SU-DHL-6 (cell line): ENCODE results near the gene CDH22.

Experiments
- EZH2phosphoT487 ChIP-seq: fragments of 200-600 bp; sonication (generic), shearing (Covaris generic); conservative IDR thresholded peaks from 2 replicates; pipeline ENCODE4 v1.6.1; 2018; ENCODE audit warnings: mild to moderate bottlenecking, antibody characterized with exemption, low read length, moderate library complexity, mixed read lengths
- TF ChIP-seq, protein P1 (sequence below): fragments of 200-600 bp; sonication (generic); IDR thresholded peaks from one replicate; pipeline ENCODE4 v1.5.1; 2017; ENCODE audit warnings: antibody characterized with exemption, mild to moderate bottlenecking, low read length, moderate library complexity; ENCODE audit not compliant: insufficient read depth, poor library complexity, severe bottlenecking

DNA sequence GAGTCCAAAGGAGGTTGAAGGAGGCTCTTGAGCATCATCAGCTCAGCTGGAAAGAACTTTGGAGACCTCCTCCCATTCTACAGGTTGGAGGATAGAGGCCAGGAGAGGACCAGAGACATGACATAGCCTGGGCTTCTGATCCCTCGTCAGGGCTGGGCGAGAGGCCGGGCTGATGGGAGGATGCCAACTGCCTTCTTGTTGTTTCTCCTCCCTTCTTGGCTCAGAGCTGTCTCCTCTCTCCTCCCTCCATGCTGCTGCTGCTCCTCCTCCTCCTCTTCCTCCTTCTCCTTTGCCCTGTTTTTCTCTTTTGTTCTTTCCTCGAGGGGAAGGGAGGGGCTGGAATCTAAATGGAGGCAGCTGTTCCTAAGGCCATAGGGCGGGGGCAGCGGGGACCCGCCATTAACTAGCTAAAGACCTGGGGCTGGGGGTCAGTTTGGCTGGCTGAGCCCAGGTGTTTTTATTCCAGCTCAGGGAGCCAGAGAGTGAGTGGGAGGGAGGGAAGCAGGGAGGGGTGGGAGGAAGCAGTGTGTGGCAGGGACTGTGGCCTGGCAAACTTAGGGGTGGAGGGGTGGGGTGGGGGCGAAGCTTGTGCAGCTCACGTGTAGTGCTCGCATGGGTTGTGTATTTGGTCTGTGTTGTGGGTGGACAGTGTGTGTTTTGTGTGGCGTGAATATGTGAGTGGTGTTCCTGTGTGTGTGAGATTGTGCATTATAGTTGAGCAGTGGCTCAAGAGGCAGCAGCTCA, 105.4 kb downstream of the CDH22 start:
- TF ChIP-seq, protein P1, sequence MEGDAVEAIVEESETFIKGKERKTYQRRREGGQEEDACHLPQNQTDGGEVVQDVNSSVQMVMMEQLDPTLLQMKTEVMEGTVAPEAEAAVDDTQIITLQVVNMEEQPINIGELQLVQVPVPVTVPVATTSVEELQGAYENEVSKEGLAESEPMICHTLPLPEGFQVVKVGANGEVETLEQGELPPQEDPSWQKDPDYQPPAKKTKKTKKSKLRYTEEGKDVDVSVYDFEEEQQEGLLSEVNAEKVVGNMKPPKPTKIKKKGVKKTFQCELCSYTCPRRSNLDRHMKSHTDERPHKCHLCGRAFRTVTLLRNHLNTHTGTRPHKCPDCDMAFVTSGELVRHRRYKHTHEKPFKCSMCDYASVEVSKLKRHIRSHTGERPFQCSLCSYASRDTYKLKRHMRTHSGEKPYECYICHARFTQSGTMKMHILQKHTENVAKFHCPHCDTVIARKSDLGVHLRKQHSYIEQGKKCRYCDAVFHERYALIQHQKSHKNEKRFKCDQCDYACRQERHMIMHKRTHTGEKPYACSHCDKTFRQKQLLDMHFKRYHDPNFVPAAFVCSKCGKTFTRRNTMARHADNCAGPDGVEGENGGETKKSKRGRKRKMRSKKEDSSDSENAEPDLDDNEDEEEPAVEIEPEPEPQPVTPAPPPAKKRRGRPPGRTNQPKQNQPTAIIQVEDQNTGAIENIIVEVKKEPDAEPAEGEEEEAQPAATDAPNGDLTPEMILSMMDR: no peak
- no peak for TF ChIP-seq EZH2phosphoT487
